Liver (tissue), 3 donors: ENCODE data around the gene KCNQ1.

Experiments
- ATF3 ChIP-seq: IDR thresholded peaks from 2 replicates; pipeline ENCODE4 v1.6.1; 2016; ENCODE audit warnings: antibody characterized with exemption
- CTCF ChIP-seq: fragments of 150-350 bp; IDR thresholded peaks from 2 replicates; pipeline ENCODE4 v1.5.1; 2017; ENCODE audit warnings: improper control_type of control experiment, low read depth, low read length; ENCODE audit not compliant: missing input control
- EGR1 ChIP-seq, 2 donors: IDR thresholded peaks; 2 replicates each; pipeline ENCODE4 v1.6.1; 2016 to 2018; ENCODE audit warnings: antibody characterized with exemption in 2 of 2, low read depth in 2 of 2
- GABPA ChIP-seq, 2 donors: IDR thresholded peaks in 1 of 2; conservative IDR thresholded peaks in 1 of 2; 2 replicates each; pipeline ENCODE4 v1.6.1; 2016; ENCODE audit warnings: antibody characterized with exemption in 2 of 2, mild to moderate bottlenecking in 1 of 2, moderate library complexity in 1 of 2
- HNF4A ChIP-seq, 2 donors: conservative IDR thresholded peaks; 2 replicates each; pipeline ENCODE4 v1.6.1; 2016; ENCODE audit warnings: antibody characterized with exemption in 2 of 2, mild to moderate bottlenecking in 2 of 2
- HNF4G ChIP-seq: IDR thresholded peaks from 2 replicates; pipeline ENCODE4 v1.6.1; 2016; ENCODE audit warnings: antibody characterized with exemption
- MAX ChIP-seq: IDR thresholded peaks from 2 replicates; pipeline ENCODE4 v1.6.1; 2016; ENCODE audit warnings: antibody characterized with exemption
- RAD21 ChIP-seq, 2 donors: IDR thresholded peaks; 2 replicates each; pipeline ENCODE4 v1.6.1; 2016; ENCODE audit warnings: antibody characterized with exemption in 2 of 2, mild to moderate bottlenecking in 2 of 2
- REST ChIP-seq: IDR thresholded peaks from 2 replicates; pipeline ENCODE4 v1.6.1; 2016; ENCODE audit warnings: antibody characterized with exemption, mild to moderate bottlenecking
- RXRA ChIP-seq, 2 donors: IDR thresholded peaks; 2 replicates each; pipeline ENCODE4 v1.6.1; 2017 to 2018; ENCODE audit warnings: antibody characterized with exemption in 2 of 2, mild to moderate bottlenecking in 1 of 2
- SP1 ChIP-seq: IDR thresholded peaks from 2 replicates; pipeline ENCODE4 v1.6.1; 2018; ENCODE audit warnings: antibody characterized with exemption, mild to moderate bottlenecking
- TAF1 ChIP-seq: conservative IDR thresholded peaks from 2 replicates; pipeline ENCODE4 v1.6.1; 2016; ENCODE audit warnings: antibody characterized with exemption, mild to moderate bottlenecking
- YY1 ChIP-seq: IDR thresholded peaks from 2 replicates; pipeline ENCODE4 v1.6.1; 2016; ENCODE audit warnings: antibody characterized with exemption, mild to moderate bottlenecking
- ZBTB33 ChIP-seq: IDR thresholded peaks from 2 replicates; pipeline ENCODE4 v1.6.1; 2016; ENCODE audit warnings: antibody characterized with exemption
- donor health status: healthy.
- donor health status: healthy.

GRCh38 chr11:2750101-2750681, 305.4 kb downstream of the KCNQ1 start:
- TF ChIP-seq SP1 (no peak), CTCF (no peak), TAF1 (no peak), EGR1 (IDR thresholded peaks at IDR 0.05; ENCODE audit: low read depth in 2 of 2) (no peak), ATF3 (no peak), ZBTB33 (no peak), RAD21 (IDR thresholded peaks at IDR 0.05) (no peak), HNF4A (conservative IDR thresholded peaks at IDR 0.05) (no peak), RXRA (IDR thresholded peaks at IDR 0.05) (no peak), REST (no peak), YY1 (no peak), MAX (no peak), GABPA (IDR thresholded peaks at IDR 0.05 in 1 of 2, conservative IDR thresholded peaks at IDR 0.05 in 1 of 2) (no peak), HNF4G (no peak)
